ENCODE measurements around the gene NKTR.
A peak's percentile ranks its signal among the peaks of the same experiment; 100 is the strongest.

NKTR gene

DNA sequence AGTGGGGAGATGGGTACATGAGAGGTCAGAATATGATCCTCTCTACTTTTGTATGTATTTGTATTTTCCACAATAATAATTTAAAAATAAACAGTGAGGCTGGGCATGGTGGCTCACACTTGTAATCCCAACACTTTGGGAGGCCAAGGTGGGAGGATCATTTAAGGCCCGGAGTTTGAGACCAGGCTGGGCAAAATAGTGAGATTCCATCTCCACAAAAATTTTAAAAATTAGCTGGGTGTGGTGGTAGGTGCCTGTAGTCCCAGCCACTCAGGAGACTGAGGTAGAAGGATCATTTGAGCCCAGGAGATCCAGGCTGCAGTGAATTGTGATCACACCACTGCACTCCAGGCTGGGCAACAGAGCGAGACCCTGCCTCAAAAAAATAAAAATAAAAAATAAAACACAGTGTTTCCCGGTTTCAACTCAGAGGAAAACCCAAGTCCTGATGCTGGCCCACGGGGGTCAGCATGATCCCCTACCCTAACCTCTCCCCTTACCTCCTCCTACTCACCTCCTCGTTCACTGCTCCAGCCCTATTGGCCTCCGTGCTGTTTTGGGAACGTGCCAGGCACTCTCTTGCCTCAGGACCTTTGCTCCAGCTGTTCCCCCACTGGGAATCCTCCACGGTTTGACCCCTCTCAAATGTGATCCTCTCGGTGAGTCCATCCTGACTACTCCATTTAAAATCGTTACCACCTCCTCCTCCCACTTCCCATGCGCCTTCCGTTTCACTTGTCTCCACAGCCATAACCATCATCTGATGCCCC lies 82.0 kb downstream of the NKTR start:
- DNase-seq (ENCODE audit: low read depth): no peak

DNA sequence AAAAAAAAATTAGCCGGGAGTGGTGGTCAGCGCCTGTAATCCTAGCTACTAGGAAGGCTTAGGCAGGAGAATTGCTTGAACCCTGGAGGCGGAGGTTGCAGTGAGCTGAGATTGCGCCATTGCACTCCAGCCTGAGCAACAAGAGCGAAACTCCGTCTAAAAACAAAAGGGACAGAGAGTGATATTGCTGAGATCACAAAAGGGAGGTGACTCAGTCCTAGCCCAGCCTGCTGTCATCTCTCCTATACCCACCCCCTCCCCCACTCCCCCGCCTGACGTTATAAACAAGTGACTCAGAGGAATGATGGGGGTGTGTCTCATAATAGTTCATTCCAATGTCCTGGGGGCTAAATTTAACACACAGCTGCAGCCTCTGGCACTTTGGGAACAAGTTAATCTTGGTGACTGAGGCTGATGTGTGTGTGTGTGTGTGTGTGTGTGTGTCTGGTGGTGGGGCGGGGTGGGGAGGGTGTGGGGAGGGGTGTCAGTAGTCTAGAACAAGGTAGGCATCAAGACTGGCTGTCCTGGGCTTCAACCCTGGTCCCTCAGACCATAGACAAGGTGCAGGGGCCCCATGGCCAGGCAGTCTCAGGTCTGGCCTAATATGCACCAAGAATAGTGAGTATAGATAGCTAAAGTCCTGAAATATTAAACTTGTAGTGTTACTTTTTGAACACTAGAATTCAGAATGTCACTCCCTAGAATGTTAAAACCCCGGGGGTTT lies 83.6 kb downstream of the NKTR start:
- peak; percentile 64 for DNase-seq (ENCODE audit: low read depth)

DNA sequence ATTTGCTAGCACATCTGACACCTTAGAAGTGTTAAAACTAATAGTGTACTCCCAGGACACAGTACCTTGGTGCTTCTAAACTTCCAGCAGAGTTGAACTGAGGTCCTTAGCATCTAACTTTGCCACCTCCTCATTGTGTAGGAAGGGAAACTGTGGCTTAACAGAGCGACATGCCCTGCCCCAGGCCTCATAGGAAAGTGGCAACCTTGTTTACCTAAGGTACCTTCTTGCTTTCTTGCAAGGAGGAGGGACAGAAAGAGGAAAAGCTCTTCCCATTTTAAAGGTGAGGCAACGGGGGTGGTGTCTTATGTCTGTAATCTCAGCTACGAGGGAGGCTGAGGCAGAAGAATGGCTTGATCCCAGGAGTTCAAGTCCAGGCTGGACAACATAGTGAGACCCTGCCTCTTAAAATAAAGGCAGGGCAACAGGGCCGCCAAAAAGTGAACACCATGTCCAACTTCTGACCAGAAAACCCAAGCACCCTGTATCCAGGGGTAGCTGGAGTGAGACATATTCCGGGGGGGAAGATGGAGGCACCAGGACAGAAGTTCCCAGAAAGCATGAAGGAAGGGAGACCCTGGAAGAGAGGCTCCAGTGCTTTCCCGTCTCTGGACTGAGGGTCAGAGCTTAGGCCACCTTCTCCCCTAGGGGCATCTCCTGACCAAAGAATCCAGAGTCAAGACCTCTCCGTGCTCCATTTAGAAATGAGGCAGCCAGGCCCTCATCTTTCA lies 84.3 kb downstream of the NKTR start:
- no peak for DNase-seq (ENCODE audit: low read depth)

DNA sequence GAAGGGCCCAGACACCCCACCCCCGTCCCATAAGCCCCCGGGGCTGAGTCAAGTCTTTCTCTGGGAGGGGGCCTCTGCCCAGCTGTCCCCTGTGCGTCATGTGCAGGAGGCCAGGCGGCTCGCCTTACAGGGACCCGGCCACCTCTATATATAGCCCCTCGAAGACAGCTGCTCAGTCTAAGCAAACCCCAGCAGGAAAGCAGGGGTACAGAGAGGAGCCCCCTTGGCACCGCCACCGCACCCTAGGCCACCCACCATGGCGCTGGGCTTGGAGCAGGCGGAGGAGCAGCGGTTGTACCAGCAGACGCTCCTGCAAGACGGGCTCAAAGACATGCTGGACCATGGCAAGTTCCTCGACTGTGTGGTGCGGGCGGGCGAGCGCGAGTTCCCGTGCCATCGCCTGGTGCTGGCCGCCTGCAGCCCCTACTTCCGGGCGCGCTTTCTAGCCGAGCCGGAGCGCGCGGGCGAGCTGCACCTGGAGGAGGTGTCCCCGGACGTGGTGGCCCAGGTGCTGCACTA lies 84.9 kb downstream of the NKTR start, which contains the start of gene KLHL40:
Gene KLHL40, plus strand, starts transcription at position 175 of the 519 bp plus-strand sequence. Its CDS starts 82 bp downstream, at position 257.
- DNase-seq (ENCODE audit: low read depth): no peak

DNA sequence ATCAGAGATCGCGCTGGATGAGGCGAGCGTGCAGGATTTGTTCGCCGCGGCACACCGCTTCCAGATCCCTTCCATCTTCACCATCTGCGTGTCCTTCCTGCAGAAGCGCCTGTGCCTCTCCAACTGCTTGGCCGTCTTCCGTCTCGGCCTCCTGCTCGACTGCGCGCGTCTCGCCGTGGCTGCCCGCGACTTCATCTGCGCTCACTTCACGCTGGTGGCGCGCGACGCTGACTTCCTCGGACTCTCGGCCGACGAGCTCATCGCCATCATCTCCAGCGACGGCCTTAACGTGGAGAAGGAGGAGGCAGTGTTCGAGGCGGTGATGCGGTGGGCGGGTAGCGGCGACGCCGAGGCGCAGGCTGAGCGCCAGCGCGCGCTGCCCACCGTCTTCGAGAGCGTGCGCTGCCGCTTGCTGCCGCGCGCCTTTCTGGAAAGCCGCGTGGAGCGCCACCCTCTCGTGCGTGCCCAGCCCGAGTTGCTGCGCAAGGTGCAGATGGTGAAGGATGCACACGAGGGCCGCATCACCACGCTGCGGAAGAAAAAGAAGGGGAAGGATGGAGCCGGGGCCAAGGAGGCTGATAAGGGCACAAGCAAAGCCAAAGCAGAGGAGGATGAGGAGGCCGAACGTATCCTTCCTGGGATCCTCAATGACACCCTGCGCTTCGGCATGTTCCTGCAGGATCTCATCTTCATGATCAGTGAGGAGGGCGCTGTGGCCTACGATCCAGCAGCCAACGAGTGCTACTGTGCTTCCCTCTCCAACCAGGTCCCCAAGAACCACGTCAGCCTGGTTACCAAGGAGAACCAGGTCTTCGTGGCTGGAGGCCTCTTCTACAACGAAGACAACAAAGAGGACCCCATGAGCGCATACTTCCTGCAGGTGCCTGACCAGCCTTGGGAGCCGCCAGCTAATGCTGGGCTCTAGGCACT lies 85.7 kb downstream of the NKTR start:
- no peak for DNase-seq (ENCODE audit: low read depth)

DNA sequence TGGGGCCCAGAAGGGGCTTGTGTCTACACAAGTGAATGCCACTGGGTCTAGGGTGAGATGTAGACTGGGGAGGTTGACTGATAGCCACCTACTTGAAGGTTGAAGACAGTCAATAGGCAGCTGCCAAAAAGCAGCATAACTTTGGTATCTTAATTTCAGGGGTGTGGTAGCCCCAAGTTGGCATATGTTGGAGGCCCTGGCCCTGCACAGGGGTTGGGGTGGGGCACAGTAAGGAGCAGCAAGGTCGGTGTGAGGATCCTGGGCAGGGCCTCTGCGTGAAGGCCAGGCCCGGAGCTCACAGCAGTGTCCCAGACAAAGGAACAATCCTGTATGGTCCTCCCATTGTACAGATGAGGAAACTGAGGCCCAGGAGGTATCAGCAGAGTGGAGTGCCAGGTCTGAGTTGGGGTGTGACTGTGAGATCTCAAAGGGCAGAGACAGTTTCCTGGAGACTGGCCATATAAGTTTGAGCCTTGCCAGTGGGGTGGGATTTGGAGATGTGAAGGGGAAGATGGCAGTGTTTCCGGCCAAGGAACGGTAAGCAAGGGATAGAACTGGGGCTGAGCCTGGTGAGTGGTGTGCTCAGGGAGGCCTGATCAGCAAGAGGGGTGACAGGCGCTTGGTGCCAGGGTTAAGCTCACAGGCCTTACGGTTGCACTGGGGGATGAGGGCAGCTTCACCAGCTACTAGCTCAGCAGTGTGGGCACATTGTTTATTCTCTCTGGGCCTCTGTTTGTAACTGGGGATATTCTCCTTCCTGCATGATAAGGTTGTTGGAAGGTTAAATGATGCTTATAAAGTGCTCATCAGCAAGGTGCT lies 86.6 kb downstream of the NKTR start:
- no peak for DNase-seq (ENCODE audit: low read depth)

DNA sequence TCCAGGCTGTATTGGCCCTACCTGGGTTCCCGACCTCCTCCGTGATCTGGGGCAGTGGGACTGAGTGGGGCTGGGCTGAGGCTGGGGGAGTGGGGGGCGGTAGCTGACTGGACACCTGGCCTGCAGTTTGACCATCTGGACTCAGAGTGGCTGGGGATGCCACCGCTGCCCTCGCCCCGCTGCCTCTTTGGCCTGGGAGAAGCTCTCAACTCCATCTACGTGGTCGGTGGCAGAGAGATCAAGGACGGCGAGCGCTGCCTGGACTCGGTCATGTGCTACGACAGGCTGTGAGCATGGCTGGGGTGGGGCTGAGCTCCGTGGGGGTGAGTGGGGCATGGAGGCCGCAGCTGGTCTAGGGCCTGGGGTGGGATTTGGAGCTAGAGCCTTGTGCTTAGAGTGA lies 87.5 kb downstream of the NKTR start:
- DNase-seq (ENCODE audit: low read depth): no peak

DNA sequence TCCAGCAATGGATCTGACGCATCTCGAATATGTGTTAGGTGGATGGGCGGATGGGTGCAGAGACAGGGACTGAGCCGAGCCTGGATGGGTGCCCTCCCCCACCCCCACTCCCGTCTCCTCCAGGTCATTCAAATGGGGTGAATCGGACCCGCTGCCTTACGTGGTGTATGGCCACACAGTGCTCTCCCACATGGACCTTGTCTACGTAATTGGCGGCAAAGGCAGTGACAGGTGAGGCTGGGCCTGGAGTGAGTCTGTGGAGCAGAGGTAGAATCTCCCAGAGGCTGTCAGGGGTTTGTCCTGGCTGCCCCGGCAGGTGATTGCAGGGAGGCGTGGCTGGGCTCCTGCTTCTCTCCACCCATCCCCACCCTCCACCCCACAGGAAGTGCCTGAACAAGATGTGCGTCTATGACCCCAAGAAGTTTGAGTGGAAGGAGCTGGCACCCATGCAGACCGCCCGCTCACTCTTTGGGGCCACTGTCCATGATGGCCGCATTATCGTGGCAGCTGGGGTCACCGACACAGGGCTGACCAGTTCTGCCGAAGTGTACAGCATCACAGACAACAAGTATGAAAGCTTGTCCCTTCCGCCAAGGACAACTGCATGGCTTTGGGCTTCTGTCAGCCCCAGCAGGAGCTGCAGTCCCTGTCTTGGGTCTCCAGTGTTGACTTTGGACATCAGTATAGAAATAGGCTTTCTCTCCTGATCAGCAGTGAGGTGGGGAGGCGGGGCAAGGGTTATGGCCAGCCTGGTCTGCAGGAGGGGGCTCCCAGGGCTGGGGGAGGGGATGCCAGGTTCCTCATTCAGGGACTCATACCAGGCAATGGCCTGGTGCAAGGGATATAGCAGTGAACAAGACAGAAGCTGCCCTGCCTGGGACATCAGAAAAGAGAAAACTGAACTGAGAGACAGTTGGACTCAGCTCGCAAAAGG lies 88.3 kb downstream of the NKTR start:
- DNase-seq (ENCODE audit: low read depth): no peak

DNA sequence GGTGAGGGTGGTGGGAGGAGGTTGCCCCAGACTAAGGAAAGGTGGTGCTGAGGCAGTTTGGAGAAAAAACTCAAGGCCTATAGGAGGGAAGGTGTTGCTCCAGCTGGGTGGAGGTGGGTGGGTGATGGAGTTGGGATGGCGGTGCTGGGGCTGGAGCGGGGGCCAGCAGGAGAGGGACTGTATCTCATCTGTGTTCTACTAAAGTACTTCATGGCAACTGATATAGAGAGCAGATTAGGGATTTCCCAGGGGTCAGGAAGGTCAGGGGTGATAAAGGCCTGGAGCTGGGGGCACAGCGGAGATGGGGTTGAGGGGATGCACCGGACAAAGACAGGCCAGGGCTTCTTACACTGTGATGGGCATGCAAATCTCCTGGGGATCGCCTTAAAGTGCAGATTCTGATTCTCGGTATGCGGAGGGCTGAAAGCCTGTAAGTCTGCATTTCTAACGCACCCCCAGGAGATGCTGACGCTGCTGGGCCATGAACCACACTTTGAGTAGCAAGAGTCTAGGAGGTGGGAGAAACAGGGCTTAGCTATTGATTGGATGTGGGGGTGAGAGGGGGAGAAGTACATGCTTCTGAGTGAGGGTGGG lies 89.0 kb downstream of the NKTR start:
- no peak for DNase-seq (ENCODE audit: low read depth)

DNA sequence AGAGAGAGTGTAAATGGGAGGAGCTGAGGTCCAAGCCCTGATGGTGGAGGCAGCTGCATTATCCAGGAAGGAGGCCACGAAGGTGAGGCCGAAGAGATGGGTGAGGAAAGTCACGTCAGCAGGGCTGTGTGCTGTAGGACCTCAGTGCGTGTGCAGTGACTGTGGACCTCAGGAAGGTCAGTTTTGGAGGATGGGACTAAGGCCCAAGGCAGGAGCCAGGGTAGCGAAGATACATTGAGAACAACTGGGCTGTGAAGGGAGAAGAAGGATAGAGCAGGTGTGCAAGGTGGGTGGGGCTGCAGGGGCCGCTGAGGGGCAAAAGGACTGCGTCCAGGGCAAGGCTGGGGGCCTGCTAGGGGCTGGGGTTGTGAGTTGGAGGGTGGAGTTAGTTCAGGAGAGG lies 89.7 kb downstream of the NKTR start:
- DNase-seq (ENCODE audit: low read depth): no peak

DNA sequence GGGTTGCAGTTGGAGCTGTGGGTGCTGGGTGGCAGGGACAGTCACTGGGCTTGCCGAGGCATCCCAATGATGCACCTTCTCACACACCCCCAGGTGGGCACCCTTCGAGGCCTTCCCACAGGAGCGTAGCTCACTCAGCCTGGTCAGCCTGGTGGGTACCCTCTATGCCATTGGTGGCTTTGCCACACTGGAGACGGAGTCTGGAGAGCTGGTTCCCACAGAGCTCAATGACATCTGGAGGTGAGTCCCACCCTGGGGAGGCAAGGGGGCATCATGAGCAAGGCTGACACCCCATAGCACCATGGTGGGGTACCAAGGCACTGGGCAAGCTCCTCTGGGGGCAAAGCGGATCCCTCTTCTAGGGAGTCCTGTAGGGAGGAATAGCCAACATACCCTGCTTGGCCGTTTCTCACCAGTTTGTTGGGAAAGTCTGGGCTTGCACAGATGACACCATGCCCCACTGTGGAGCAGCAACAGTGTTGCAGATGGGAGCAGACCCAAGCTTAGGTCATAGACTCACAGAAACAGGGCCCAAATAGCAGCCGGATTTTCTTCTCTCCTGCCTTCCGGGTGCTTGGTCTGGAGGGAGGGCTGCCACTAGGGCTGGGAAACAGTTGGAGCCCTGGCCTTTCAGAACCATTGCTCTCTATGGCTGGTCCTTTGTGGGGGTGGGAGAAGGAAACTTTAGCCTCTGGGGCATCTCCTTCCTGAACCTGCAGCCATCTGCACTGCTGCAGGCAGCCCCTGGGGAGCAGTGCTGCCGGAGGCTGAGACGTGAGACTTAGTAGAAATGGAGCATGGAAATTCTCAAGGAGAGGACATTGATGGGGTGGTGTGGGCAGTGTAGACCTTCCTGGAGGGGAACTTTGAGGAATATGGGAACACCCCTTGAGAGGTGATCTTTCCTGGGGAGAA lies 90.5 kb downstream of the NKTR start:
- no peak for DNase-seq (ENCODE audit: low read depth)

DNA sequence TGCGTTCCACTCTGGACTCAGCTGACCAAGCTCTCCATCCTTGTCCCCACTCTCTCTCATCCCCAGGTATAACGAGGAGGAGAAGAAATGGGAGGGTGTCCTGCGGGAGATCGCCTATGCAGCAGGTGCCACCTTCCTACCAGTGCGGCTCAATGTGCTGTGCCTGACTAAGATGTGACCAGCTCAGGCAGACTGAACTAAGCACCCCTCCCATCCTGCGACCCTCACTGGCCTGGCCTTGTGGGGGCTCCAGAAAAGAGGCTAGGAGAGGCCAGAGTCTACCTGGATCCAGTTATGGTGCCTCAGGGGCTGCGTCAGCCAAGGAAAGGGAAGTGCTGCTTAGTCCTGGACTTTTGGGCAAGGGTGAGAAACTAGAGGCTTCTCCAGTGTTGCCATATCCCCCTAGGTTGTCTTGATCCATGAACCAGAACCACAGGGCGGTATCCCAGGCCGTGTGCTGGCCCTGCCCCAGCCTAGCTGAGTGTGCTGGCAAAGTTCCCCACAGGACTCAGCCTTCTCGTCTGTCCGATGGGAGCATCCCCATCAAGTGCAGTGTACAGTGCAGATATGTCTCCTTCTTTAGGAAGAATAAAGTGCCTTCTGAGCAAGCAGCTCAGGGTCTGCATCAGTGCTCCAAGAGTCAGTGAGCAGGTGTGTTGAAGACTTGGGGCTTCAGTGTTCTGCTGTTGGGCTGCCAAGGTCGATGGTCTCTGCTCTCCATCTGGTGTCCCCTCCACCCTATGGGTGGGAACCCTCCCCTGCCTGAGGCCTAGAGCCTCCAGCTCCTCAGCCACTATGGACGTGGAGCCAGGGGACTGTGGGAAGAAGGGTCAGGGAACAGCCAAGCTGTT lies 91.6 kb downstream of the NKTR start:
- no peak for DNase-seq (ENCODE audit: low read depth)

DNA sequence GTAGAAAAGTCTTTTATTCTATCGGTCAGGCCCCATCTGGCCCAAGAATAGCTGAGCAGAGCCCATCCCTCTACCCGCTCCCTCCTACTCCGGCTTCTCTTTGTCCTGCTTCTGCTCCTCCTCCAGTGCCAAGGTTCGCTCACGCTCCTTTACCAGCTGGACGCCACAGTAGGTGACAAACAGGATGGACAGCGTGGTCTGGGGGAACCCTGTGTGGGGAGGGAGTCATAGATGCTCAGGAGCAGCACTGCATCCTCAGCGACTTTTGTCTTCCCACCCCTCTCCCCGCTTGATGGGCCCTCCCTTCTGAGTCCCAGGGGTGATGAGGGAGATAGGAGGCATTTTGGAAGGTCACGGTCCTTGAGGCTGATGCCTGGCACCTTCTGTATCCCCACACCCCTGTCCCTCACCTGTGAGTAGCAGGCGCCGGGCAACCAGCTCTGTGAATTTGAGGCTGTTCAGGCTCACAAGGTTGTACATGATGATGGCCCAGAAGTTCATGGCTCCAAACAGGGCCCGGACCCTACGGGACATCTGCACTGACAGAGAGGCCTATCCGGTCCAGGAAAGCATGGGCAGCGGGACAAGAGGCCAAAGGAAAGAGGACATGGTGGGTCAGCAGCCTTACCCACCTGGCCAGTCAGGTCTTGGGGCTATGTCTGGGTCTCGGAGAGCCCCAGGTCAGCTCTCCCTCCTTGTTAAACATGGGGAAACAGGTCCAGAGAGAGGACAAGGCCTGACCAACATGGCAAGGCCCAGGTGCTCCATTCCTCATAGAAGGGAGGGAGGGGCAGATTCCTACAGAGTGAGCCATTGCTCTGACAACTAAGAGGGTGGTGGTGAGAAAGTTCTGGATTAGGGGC lies 92.4 kb downstream of the NKTR start:
- DNase-seq (ENCODE audit: low read depth): no peak

DNA sequence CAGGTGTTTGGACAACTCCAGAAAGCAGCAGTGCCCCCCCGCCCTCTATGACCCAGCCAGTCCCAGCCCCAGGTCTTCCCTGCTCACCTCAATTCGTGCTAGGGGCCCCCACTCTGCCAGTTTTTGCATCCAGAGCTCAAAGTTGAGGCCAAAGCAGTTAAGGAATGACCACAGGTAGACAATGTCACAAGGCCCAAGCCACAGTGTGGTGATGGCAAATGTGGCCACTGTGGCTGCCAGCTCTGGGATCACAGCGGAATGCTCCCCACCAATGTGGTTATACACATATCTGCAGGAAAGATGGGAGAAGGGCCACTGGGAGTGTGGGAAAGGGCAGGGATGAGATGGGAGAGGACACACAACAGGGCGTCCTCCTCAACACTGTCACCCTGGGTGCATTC lies 93.0 kb downstream of the NKTR start:
- DNase-seq (ENCODE audit: low read depth): no peak

DNA sequence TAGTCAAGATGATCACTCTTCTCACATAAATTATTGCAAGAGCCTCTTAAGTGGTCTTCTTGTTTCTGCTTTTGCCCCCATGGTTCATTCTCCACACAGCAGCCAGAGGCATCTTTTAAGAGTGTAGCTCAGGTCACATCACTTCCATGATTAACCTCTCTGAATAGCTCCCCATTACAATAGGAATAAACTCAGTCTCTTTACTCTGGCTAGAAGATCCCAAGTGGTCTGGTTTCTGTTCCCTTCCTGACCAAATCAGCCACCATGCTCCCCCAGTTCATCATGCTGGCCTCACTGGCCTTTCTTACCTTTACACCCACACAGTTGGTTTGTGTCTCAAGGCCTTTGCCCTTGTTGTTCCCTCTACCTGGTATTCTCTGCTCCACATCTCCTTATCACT lies 93.9 kb downstream of the NKTR start:
- no peak for DNase-seq (ENCODE audit: low read depth)

Data from HS-5 (cell line).